Naive thymus-derived CD4-positive, alpha-beta T cell (primary cell): ENCODE results near the gene CISD1. TPM values are rescaled to one million over a fixed set of nuclear protein-coding genes. Genes with fewer than 3 reads are reported as not detected.

Experiments
- ATAC-seq: fragments of 150-1000 bp; cut with Tn5 transposase; 2 replicates; pipeline ENCODE4 v1.10.0; 2021; ENCODE audit warnings: mild to moderate bottlenecking, moderate library complexity
- CTCF ChIA-PET: fragments of 350-600 bp; sonication (Branson Sonifier 250); formaldehyde crosslinking; loops from one replicate; lab custom pipeline; 2021; ENCODE audit warnings: antibody characterized with exemption; lab: Charles Lee
- POLR2A ChIA-PET: fragments of 350-600 bp; sonication (Branson Sonifier 250); formaldehyde crosslinking; loops from one replicate; lab custom pipeline; 2021; ENCODE audit warnings: antibody characterized with exemption, inconsistent platforms; lab: Charles Lee
- DNase-seq, 9 donors: peaks; one replicate each; pipeline versions ENCODE4 v3.0.0 to v3.0.0-alpha.2; 2020 to 2022; ENCODE audit warnings: mixed read lengths in 1 of 9
- H3K27ac ChIP-seq: one replicate; pipeline ENCODE4 v1.7.0; 2013; ENCODE audit warnings: mild to moderate bottlenecking, low read depth, low read length, moderate library complexity
- H3K27me3 ChIP-seq, 2 donors: one replicate each; pipeline ENCODE4 v1.7.0; 2013; ENCODE audit warnings: low read length in 2 of 2, mild to moderate bottlenecking in 2 of 2, moderate library complexity in 2 of 2; ENCODE audit not compliant: control insufficient read depth in 2 of 2, insufficient read depth in 2 of 2
- H3K36me3 ChIP-seq, 3 experiments: 1 replicate in 2 of 3; 2 replicates in 1 of 3; pipeline ENCODE4 v1.7.0; 2013; ENCODE audit warnings: low read length in 3 of 3, mild to moderate bottlenecking in 3 of 3, moderate library complexity in 1 of 3; ENCODE audit not compliant: insufficient read depth in 3 of 3, control insufficient read depth in 2 of 3
- H3K4me1 ChIP-seq, 2 donors: one replicate each; pipeline ENCODE4 v1.7.0; 2013; ENCODE audit warnings: low read length in 2 of 2, mild to moderate bottlenecking in 2 of 2, moderate library complexity in 1 of 2; ENCODE audit not compliant: control insufficient read depth in 2 of 2, insufficient read depth in 2 of 2
- H3K4me3 ChIP-seq: 2 replicates; pipeline ENCODE4 v1.7.0; 2013; ENCODE audit warnings: mild to moderate bottlenecking, low read length
- H3K9me3 ChIP-seq, 3 experiments: 1 replicate in 2 of 3; 2 replicates in 1 of 3; pipeline ENCODE4 v1.7.0; 2013; ENCODE audit warnings: low read length in 3 of 3; ENCODE audit not compliant: control insufficient read depth in 2 of 3
- H3K27ac Mint-ChIP-seq, 9 donors: one replicate each; pipeline ENCODE4 v1.8.0; 2020 to 2022; ENCODE audit warnings: mixed read lengths in 9 of 9, mild to moderate bottlenecking in 8 of 9, moderate library complexity in 5 of 9, inconsistent platforms in 2 of 9
- H3K27me3 Mint-ChIP-seq, 5 donors: one replicate each; pipeline ENCODE4 v1.8.0; 2021 to 2022; ENCODE audit warnings: mixed read lengths in 5 of 5, mild to moderate bottlenecking in 1 of 5
- H3K36me3 Mint-ChIP-seq, 5 donors: one replicate each; pipeline ENCODE4 v1.8.0; 2020 to 2022; ENCODE audit warnings: mixed read lengths in 5 of 5, mild to moderate bottlenecking in 3 of 5, inconsistent platforms in 1 of 5
- H3K4me1 Mint-ChIP-seq, 7 donors: one replicate each; pipeline ENCODE4 v1.8.0; 2020 to 2022; ENCODE audit warnings: mixed read lengths in 7 of 7, mild to moderate bottlenecking in 3 of 7, inconsistent platforms in 1 of 7
- H3K4me3 Mint-ChIP-seq, 10 donors: one replicate each; pipeline ENCODE4 v1.8.0; 2020 to 2022; ENCODE audit warnings: mild to moderate bottlenecking in 10 of 10, mixed read lengths in 10 of 10, moderate library complexity in 6 of 10, inconsistent platforms in 2 of 10
- H3K9me3 Mint-ChIP-seq, 11 donors: one replicate each; pipeline ENCODE4 v1.8.0; 2020 to 2022; ENCODE audit warnings: mixed read lengths in 11 of 11, mild to moderate bottlenecking in 4 of 11, inconsistent platforms in 1 of 11, moderate library complexity in 1 of 11
- intact Hi-C, 2 donors: fragments of 100-400 bp; cut with micrococcal nuclease; formaldehyde crosslinking; loops; one replicate each; pipeline ENCODE4 v1.15.1; 2023
- polyA plus RNA-seq, 2 donors: library from polyadenylated mRNA; unstranded; fragments of 300-500 nt; fragmentation: Illumina TruSeq; gene quantifications; one replicate each; pipeline ENCODE4 v1.2.3, GENCODE V29; 2021
- total RNA-seq, 6 experiments: library from RNA in 5 of 6; stranded (reverse) in 5 of 6; gene quantifications; 1 replicate in 5 of 6; 2 replicates in 1 of 6; pipeline ENCODE4 v1.2.3 and lab custom pipeline; 2021 to 2026

Gene CISD1
- total and polyA plus RNA-seq, 7 experiments from 2014 or later, result 5.1 to 60.4 (median 15.5) TPM

- Histone ChIP-seq H3K36me3 (no peaks in the 10 kb centered on the region), H3K9me3 (no peaks in the 10 kb centered on the region), H3K27me3 (no peaks in the 10 kb centered on the region), H3K27ac (no peak overlapping the region), H3K4me3 (no peak overlapping the region), H3K4me1 (peaks cover 0 to 8% of the 10 kb centered on the region in 2 donors)
- POLR2A ChIA-PET, result no interaction called here
- Mint-ChIP-seq H3K4me1 (peaks cover 8 to 12% (median 10%) of the 10 kb centered on the region in 7 donors), H3K9me3 (no peaks in the 10 kb centered on the region), H3K27me3 (peaks cover 0 to 14% (median 5%) of the 10 kb centered on the region in 5 donors), H3K27ac (peak overlapping the region in 1 of 9 donors; percentile 9), H3K4me3 (peak overlapping the region in 5 of 10 donors; percentile 0 to 32 (median 21)), H3K36me3 (no peaks in the 10 kb centered on the region)
- intact Hi-C loops, result no loop called here
- CTCF ChIA-PET, result interaction anchor here (0.7 kb wide), 1 partner anchor 53 kb away, joined by 3 read pairs; the partner anchor contains the start of gene CISD1
- ATAC-seq (peak; percentile 87), DNase-seq (no peak)
Observed at GRCh38 chr10:58322072-58322834, 53.3 kb downstream of the CISD1 start.

- Mint-ChIP-seq H3K4me3 (peak overlapping the region in 6 of 10 donors; percentile 0 to 32 (median 19)), H3K36me3 (no peaks in the 10 kb centered on the region), H3K4me1 (peaks cover 8 to 12% (median 10%) of the 10 kb centered on the region in 7 donors), H3K9me3 (no peaks in the 10 kb centered on the region), H3K27me3 (peaks cover 0 to 11% (median 6%) of the 10 kb centered on the region in 5 donors), H3K27ac (no peak overlapping the region)
- DNase-seq, result no peak
- H3K4me3 ChIP-seq, result no peak overlapping the region
- H3K27me3 ChIP-seq, result no peaks in the 10 kb centered on the region
- H3K36me3 ChIP-seq, result no peaks in the 10 kb centered on the region
- peaks cover 0 to 8% of the 10 kb centered on the region in 2 donors for H3K4me1 ChIP-seq
- H3K9me3 ChIP-seq, result no peaks in the 10 kb centered on the region
- ChIA-PET CTCF (interaction anchor here (0.7 kb wide), 1 partner anchor 54 kb away, joined by 3 read pairs; the partner anchor contains the start of gene CISD1), POLR2A (no interaction called here)
- intact Hi-C loops, result no loop called here
- ATAC-seq, result no peak
- no peak overlapping the region for H3K27ac ChIP-seq
Observed at GRCh38 chr10:58322835-58323209, 53.9 kb downstream of the CISD1 start.

GRCh38 chr10:58326967-58327381 is 58.0 kb downstream of the CISD1 start:
- DNase-seq, result no peak
- H3K9me3 Mint-ChIP-seq, result peaks cover 0 to 2% (median 0%) of the 10 kb centered on the region in 11 donors
- intact Hi-C loops, result no loop called here
- H3K27ac Mint-ChIP-seq, result no peak overlapping the region
- H3K4me3 Mint-ChIP-seq, result no peak overlapping the region
- POLR2A ChIA-PET, result no interaction called here
- peaks cover 0 to 20% (median 9%) of the 10 kb centered on the region in 5 donors for H3K27me3 Mint-ChIP-seq
- CTCF ChIA-PET, result no interaction called here
- H3K27me3 ChIP-seq, result no peaks in the 10 kb centered on the region
- H3K27ac ChIP-seq, result no peak overlapping the region
- peaks cover 8 to 12% (median 10%) of the 10 kb centered on the region in 7 donors for H3K4me1 Mint-ChIP-seq
- ATAC-seq, result no peak
- peaks cover 0 to 8% of the 10 kb centered on the region in 2 donors for H3K4me1 ChIP-seq
- H3K4me3 ChIP-seq, result no peak overlapping the region
- H3K36me3 Mint-ChIP-seq, result no peaks in the 10 kb centered on the region
- no peaks in the 10 kb centered on the region for H3K36me3 ChIP-seq
- no peaks in the 10 kb centered on the region for H3K9me3 ChIP-seq

GRCh38 chr10:58328233-58328632 is 59.3 kb downstream of the CISD1 start:
- ChIA-PET POLR2A (no interaction called here), CTCF (no interaction called here)
- Histone ChIP-seq H3K36me3 (no peaks in the 10 kb centered on the region), H3K4me3 (no peak overlapping the region), H3K27ac (no peak overlapping the region), H3K4me1 (no peaks in the 10 kb centered on the region), H3K27me3 (no peaks in the 10 kb centered on the region), H3K9me3 (no peaks in the 10 kb centered on the region)
- intact Hi-C loops, result no loop called here
- Mint-ChIP-seq H3K27ac (no peak overlapping the region), H3K4me3 (no peak overlapping the region), H3K4me1 (peaks cover 0 to 1% (median under 1%) of the 10 kb centered on the region in 7 donors), H3K9me3 (peaks cover 0 to 2% (median 0%) of the 10 kb centered on the region in 11 donors), H3K36me3 (no peaks in the 10 kb centered on the region), H3K27me3 (peaks cover 0 to 20% (median 9%) of the 10 kb centered on the region in 5 donors)
- no peak for ATAC-seq
- no peak for DNase-seq

- H3K4me3 Mint-ChIP-seq, result no peak overlapping the region
- ChIA-PET POLR2A (no interaction called here), CTCF (no interaction called here)
- intact Hi-C loops, result loop anchor here in 1 of 2 donors (5.0 to 10.0 kb wide), 2 partner anchors 38 to 1966 kb away; partner anchors contain the start of gene ZWINT
- Histone ChIP-seq H3K27ac (no peak overlapping the region), H3K4me3 (no peak overlapping the region), H3K4me1 (peaks cover 0 to 5% of the 10 kb centered on the region in 2 donors), H3K9me3 (no peaks in the 10 kb centered on the region), H3K36me3 (peaks cover 0 to 6% (median 0%) of the 10 kb centered on the region in 3 experiments), H3K27me3 (no peaks in the 10 kb centered on the region)
- H3K27ac Mint-ChIP-seq, result no peak overlapping the region
- H3K27me3 Mint-ChIP-seq, result peaks cover 0 to 20% (median 9%) of the 10 kb centered on the region in 5 donors
- H3K36me3 Mint-ChIP-seq, result no peaks in the 10 kb centered on the region
- DNase-seq (no peak), ATAC-seq (no peak)
- peaks cover 3 to 7% (median 6%) of the 10 kb centered on the region in 7 donors for H3K4me1 Mint-ChIP-seq
- peaks cover 0 to 2% (median 0%) of the 10 kb centered on the region in 11 donors for H3K9me3 Mint-ChIP-seq
Observed at GRCh38 chr10:58330431-58330830, 61.5 kb downstream of the CISD1 start.

GRCh38 chr10:58331646-58332045 is 62.7 kb downstream of the CISD1 start:
- Mint-ChIP-seq H3K4me1 (peaks cover 12 to 19% (median 18%) of the 10 kb centered on the region in 7 donors), H3K4me3 (no peak overlapping the region), H3K27ac (no peak overlapping the region), H3K36me3 (peaks cover 0 to 6% (median 0%) of the 10 kb centered on the region in 5 donors), H3K9me3 (peaks cover 0 to 2% (median 0%) of the 10 kb centered on the region in 11 donors), H3K27me3 (peaks cover 0 to 16% (median 9%) of the 10 kb centered on the region in 5 donors)
- intact Hi-C loops, result loop anchor here in 1 of 2 donors (5.0 to 10.0 kb wide), 2 partner anchors 39 to 1967 kb away; partner anchors contain the start of gene ZWINT
- peaks cover 0 to 7% (median 0%) of the 10 kb centered on the region in 3 experiments for H3K36me3 ChIP-seq
- DNase-seq (no peak), ATAC-seq (no peak)
- CTCF ChIA-PET, result no interaction called here
- H3K27me3 ChIP-seq, result no peaks in the 10 kb centered on the region
- no peak overlapping the region for H3K4me3 ChIP-seq
- H3K4me1 ChIP-seq, result peaks cover 0 to 15% of the 10 kb centered on the region in 2 donors
- H3K9me3 ChIP-seq, result no peaks in the 10 kb centered on the region
- no peak overlapping the region for H3K27ac ChIP-seq
- POLR2A ChIA-PET, result interaction anchor here (1.2 kb wide), 1 partner anchor 54 kb away, joined by 3 read pairs; the partner anchor contains the start of gene TFAM
